ENCODE data around the gene JAG2.

DNA sequence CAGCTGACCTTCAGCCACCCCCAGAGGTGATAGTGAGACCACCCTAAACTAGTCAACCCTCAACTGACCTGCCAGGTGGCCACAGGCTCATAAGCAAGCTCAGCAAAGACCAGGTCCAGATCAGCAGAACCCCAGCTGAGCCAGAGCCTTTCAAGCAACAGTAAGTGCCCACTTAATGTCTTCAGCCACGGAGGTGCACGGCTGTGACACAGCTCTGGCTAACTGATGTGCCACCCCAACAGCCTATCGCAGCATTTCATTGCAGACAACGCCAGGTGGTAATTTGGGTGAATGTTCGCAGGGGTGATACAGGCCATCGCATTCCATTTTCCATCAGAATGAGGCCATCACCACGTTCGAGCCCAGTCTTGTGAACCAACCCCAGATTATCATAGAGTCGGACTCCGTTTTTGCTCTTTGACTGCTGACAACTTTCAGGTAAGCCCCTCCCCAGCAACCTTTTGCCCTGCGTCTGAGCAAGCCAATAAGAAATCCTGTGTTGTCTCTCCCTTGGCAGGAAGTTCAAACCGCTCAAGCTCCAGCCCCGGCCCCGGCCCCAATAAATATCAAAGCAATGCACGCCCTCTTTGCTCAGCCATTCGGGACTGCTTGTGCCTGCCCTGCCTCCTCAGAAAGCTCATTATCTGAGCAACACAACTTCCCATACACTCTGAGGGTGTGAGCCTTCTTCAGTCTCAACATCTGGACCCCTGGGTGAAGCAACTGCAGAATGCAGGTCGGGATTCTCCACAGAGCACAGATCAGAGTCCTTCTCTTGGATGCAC, 44.4 kb downstream of the JAG2 start:
- no peak for TF ChIP-seq POLR2A (IDR thresholded peaks at IDR 0.05; ENCODE audit: low read depth, low read length)
- TF ChIP-seq POLR2AphosphoS5 (IDR thresholded peaks at IDR 0.05; ENCODE audit: low read depth, low read length) = no peak
- TF ChIP-seq TAF1 (IDR thresholded peaks at IDR 0.05; ENCODE audit: low read depth, low read length) = no peak
- no peak for TF ChIP-seq POU2F2 (IDR thresholded peaks at IDR 0.05; ENCODE audit: low read depth, low read length)

Measured in GM12891 (cell line).